Measurements from ENCODE around the gene KCNQ2.

KCNQ2 gene

DNA sequence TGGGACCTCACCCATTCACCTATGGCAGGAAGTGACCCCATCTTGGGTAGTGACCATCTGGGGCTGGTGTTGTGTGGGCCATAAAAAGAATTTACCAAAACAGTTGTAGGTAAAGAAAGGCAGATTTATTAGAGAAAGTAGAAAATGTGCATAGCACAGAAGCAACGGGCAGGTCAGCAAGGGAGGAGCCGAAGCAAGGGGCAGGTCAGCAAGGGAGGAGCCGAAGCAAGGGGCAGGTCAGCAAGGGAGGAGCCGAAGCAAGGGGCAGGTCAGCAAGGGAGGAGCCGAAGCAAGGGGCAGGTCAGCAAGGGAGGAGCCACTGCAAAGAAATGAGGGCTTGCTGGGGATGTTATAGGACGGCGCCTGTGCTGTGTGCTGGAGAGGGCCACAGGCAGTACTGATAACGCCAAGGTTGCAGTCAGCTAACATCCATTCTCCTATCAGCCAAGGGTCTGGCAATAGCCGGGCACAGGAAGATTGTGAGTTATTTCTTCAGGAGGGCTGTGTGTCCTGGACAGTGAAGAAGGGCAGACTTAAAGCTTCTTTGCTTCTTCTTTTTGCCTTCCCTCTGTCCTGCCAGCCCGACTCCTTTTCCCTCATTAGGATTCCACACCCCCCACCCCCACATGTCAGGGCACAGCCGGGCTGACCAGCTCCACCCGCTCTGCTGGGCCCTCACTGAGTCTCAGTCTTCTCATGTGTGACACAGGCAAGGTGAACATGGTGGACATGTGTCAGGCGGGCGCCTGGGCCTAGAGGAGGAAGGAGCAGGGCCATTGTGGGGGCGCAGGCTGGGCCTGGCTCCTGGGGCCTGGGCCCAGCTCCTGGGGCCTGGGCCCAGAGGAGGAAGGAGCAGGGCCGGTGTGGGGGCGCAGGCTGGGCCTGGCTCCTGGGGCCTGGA lies 79.7 kb downstream of the KCNQ2 start:
- ATAC-seq = no peak

DNA sequence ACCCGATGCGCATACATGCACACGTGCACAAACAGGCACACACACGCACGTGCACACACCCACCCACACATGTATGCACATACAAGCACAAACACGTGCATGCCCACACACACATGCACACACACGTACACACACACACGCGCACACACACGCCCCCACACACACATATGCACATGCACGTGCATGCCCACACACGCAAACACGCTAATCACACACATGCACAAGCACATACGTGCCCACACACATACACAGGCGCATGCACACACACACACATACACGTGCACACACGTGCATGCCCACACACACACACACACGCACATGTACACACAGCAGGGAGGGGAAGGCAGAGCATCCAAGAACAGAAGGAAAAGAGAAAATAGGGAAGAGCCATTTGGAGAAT lies 84.5 kb downstream of the KCNQ2 start:
- no peak for ATAC-seq
- TF ChIP-seq TCF4 (CRISPR knock-in tag; IDR thresholded peaks at IDR 0.05; ENCODE audit: borderline replicate concordance) = no peak
- TF ChIP-seq, protein P1, sequence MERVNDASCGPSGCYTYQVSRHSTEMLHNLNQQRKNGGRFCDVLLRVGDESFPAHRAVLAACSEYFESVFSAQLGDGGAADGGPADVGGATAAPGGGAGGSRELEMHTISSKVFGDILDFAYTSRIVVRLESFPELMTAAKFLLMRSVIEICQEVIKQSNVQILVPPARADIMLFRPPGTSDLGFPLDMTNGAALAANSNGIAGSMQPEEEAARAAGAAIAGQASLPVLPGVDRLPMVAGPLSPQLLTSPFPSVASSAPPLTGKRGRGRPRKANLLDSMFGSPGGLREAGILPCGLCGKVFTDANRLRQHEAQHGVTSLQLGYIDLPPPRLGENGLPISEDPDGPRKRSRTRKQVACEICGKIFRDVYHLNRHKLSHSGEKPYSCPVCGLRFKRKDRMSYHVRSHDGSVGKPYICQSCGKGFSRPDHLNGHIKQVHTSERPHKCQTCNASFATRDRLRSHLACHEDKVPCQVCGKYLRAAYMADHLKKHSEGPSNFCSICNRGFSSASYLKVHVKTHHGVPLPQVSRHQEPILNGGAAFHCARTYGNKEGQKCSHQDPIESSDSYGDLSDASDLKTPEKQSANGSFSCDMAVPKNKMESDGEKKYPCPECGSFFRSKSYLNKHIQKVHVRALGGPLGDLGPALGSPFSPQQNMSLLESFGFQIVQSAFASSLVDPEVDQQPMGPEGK (CRISPR knock-in tag; IDR thresholded peaks at IDR 0.05; ENCODE audit: borderline replicate concordance) = no peak
- TF ChIP-seq, protein P2, sequence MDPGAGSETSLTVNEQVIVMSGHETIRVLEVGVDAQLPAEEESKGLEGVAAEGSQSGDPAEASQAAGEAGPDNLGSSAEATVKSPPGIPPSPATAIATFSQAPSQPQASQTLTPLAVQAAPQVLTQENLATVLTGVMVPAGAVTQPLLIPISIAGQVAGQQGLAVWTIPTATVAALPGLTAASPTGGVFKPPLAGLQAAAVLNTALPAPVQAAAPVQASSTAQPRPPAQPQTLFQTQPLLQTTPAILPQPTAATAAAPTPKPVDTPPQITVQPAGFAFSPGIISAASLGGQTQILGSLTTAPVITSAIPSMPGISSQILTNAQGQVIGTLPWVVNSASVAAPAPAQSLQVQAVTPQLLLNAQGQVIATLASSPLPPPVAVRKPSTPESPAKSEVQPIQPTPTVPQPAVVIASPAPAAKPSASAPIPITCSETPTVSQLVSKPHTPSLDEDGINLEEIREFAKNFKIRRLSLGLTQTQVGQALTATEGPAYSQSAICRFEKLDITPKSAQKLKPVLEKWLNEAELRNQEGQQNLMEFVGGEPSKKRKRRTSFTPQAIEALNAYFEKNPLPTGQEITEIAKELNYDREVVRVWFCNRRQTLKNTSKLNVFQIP (CRISPR knock-in tag; IDR thresholded peaks at IDR 0.05; ENCODE audit: borderline replicate concordance, low read depth) = no peak
- TF ChIP-seq, protein P3, sequence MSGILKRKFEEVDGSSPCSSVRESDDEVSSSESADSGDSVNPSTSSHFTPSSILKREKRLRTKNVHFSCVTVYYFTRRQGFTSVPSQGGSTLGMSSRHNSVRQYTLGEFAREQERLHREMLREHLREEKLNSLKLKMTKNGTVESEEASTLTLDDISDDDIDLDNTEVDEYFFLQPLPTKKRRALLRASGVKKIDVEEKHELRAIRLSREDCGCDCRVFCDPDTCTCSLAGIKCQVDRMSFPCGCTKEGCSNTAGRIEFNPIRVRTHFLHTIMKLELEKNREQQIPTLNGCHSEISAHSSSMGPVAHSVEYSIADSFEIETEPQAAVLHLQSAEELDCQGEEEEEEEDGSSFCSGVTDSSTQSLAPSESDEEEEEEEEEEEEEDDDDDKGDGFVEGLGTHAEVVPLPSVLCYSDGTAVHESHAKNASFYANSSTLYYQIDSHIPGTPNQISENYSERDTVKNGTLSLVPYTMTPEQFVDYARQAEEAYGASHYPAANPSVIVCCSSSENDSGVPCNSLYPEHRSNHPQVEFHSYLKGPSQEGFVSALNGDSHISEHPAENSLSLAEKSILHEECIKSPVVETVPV (CRISPR knock-in tag; IDR thresholded peaks at IDR 0.05) = no peak
- no peak for TF ChIP-seq ZFP30 (CRISPR knock-in tag; IDR thresholded peaks at IDR 0.05)
- no peak for TF ChIP-seq ZNF70 (CRISPR knock-in tag; IDR thresholded peaks at IDR 0.05)
- no peak for TF ChIP-seq ESRRG (CRISPR knock-in tag; IDR thresholded peaks at IDR 0.05)
- TF ChIP-seq ZC3H10 (CRISPR knock-in tag; IDR thresholded peaks at IDR 0.05) = no peak
- TF ChIP-seq RARB (CRISPR knock-in tag; IDR thresholded peaks at IDR 0.05) = no peak
- TF ChIP-seq OSR1 (CRISPR knock-in tag; IDR thresholded peaks at IDR 0.05) = no peak
- TF ChIP-seq TOX (CRISPR knock-in tag; IDR thresholded peaks at IDR 0.05; ENCODE audit: borderline replicate concordance) = no peak
- TF ChIP-seq CSDC2 (CRISPR knock-in tag; IDR thresholded peaks at IDR 0.05) = no peak
- no peak for TF ChIP-seq GLIS3 (CRISPR knock-in tag; IDR thresholded peaks at IDR 0.05)
- TF ChIP-seq ZNF8 (CRISPR knock-in tag; IDR thresholded peaks at IDR 0.05) = no peak
- no peak for TF ChIP-seq ISL1 (CRISPR knock-in tag; IDR thresholded peaks at IDR 0.05)
- TF ChIP-seq ZNF565 (CRISPR knock-in tag; conservative IDR thresholded peaks at IDR 0.05; ENCODE audit: low read depth) = no peak
- TF ChIP-seq ZFP3 (CRISPR knock-in tag; IDR thresholded peaks at IDR 0.05) = no peak
- no peak for TF ChIP-seq ARNTL (CRISPR knock-in tag; IDR thresholded peaks at IDR 0.05; ENCODE audit: borderline replicate concordance, low read depth)
- TF ChIP-seq BACH2 (CRISPR knock-in tag; IDR thresholded peaks at IDR 0.05; ENCODE audit: borderline replicate concordance) = no peak

More for the DNA sequence above, 79.7 kb downstream of the KCNQ2 start:
- no peak for TF ChIP-seq ESRRG (CRISPR knock-in tag; IDR thresholded peaks at IDR 0.05)
- no peak for TF ChIP-seq SNAI2 (CRISPR knock-in tag; IDR thresholded peaks at IDR 0.05)
- TF ChIP-seq, protein P1 (CRISPR knock-in tag; IDR thresholded peaks at IDR 0.05; ENCODE audit: borderline replicate concordance) = no peak
- no peak for TF ChIP-seq ISL1 (CRISPR knock-in tag; IDR thresholded peaks at IDR 0.05)
- no peak for TF ChIP-seq ZNF8 (CRISPR knock-in tag; IDR thresholded peaks at IDR 0.05)
- TF ChIP-seq ZFP3 (CRISPR knock-in tag; IDR thresholded peaks at IDR 0.05) = no peak
- no peak for TF ChIP-seq OSR1 (CRISPR knock-in tag; IDR thresholded peaks at IDR 0.05)
- no peak for TF ChIP-seq ZNF70 (CRISPR knock-in tag; IDR thresholded peaks at IDR 0.05)
- no peak for TF ChIP-seq PPARA (CRISPR knock-in tag; IDR thresholded peaks at IDR 0.05; ENCODE audit: borderline replicate concordance)
- no peak for TF ChIP-seq ZFP30 (CRISPR knock-in tag; IDR thresholded peaks at IDR 0.05)
- no peak for TF ChIP-seq ZNF565 (CRISPR knock-in tag; conservative IDR thresholded peaks at IDR 0.05; ENCODE audit: low read depth)
- TF ChIP-seq ARNTL (CRISPR knock-in tag; IDR thresholded peaks at IDR 0.05; ENCODE audit: borderline replicate concordance, low read depth) = no peak
- TF ChIP-seq, protein P2 (CRISPR knock-in tag; IDR thresholded peaks at IDR 0.05; ENCODE audit: borderline replicate concordance, low read depth) = no peak
- TF ChIP-seq RARB (CRISPR knock-in tag; IDR thresholded peaks at IDR 0.05) = no peak
- TF ChIP-seq TOX (CRISPR knock-in tag; IDR thresholded peaks at IDR 0.05; ENCODE audit: borderline replicate concordance) = no peak
- no peak for TF ChIP-seq GLIS3 (CRISPR knock-in tag; IDR thresholded peaks at IDR 0.05)
- TF ChIP-seq, protein P4, sequence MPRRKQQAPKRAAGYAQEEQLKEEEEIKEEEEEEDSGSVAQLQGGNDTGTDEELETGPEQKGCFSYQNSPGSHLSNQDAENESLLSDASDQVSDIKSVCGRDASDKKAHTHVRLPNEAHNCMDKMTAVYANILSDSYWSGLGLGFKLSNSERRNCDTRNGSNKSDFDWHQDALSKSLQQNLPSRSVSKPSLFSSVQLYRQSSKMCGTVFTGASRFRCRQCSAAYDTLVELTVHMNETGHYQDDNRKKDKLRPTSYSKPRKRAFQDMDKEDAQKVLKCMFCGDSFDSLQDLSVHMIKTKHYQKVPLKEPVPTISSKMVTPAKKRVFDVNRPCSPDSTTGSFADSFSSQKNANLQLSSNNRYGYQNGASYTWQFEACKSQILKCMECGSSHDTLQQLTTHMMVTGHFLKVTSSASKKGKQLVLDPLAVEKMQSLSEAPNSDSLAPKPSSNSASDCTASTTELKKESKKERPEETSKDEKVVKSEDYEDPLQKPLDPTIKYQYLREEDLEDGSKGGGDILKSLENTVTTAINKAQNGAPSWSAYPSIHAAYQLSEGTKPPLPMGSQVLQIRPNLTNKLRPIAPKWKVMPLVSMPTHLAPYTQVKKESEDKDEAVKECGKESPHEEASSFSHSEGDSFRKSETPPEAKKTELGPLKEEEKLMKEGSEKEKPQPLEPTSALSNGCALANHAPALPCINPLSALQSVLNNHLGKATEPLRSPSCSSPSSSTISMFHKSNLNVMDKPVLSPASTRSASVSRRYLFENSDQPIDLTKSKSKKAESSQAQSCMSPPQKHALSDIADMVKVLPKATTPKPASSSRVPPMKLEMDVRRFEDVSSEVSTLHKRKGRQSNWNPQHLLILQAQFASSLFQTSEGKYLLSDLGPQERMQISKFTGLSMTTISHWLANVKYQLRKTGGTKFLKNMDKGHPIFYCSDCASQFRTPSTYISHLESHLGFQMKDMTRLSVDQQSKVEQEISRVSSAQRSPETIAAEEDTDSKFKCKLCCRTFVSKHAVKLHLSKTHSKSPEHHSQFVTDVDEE (CRISPR knock-in tag; IDR thresholded peaks at IDR 0.05) = no peak

Measured in SK-N-SH treated with all-trans-retinoic acid at 6 μM for 48 hours (cell line).